Activated CD4-positive, CD25-positive, alpha-beta regulatory T cell (primary cell): ENCODE measurements around the gene PDCD7.
"Not testable (repeated sequence)": the region's sequence is repeated elsewhere in the genome, so short reads cannot be mapped to it uniquely, and the experiment has no call there.

Experiments
- DNase-seq, 4 experiments: peaks; one replicate each; lab custom pipeline; 2025; lab: John Stamatoyannopoulos, UW

Gene PDCD7

GRCh38 chr15:65074946-65075345 is 58.7 kb downstream of the PDCD7 start:
- not testable (repeated sequence) for DNase-seq

DNA sequence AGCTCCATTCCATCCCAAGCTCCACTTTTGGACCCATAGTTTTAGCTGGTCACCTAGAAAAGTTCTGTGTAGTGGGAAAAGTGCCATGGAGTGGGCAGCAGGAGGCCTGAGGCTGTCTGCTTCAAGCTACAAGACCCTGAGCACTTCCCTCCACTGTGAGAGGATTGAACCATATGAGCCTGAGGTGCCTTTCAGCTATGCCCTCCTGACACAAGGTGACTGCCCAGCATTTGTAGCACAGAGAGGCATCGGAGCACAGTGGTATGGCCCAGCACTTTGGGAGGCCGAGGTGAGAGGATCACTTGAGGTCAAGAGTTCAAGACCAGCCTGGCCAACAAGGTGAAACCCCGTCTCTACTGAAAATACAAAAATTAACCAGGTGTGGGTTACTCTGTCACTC is 61.0 kb downstream of the PDCD7 start:
- DNase-seq, result no peak

DNA sequence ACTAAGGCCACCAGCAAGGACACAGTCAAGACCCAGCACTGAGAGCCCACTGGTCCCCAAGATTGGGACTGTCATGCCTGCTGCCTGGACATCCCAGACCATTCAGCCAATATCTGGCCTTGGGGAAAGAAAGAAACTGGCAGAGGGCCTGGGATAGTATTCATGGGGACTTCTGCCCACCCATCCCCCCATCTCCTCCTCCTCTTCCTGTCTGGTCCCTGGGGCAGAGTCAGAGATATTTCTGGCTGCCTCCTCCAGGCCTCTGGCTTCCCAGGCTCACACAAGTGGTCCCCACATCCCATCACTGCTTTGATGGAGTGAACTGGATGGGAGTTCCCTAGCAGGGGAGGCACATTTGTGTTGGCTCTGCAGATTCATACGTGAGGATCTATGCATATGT is 61.6 kb downstream of the PDCD7 start:
- no peak for DNase-seq

GRCh38 chr15:65071381-65071811 is 62.2 kb downstream of the PDCD7 start:
- DNase-seq, result no peak

GRCh38 chr15:65069779-65070546 is 63.6 kb downstream of the PDCD7 start:
- no peak for DNase-seq

DNA sequence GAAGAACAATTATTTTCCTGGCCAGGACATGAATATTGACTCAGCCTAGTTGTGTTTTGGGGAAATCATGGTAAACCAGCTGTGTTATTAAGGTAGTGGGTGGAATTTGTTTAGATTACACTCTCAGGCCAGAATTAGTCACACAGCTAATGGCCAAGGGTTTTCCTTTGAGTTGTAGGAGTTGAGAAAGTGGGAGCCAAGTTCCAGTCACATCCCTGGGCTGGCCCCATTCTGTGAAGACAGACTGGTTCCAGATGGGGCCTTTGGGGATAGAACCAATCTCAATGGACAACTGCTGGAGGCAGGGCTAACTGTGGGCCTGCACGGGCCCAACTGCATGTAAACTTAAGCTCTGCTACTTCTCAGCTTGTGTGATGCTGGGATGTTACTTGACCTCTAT is 64.4 kb downstream of the PDCD7 start:
- DNase-seq, result no peak

GRCh38 chr15:65068403-65068788 is 65.2 kb downstream of the PDCD7 start:
- no peak for DNase-seq

DNA sequence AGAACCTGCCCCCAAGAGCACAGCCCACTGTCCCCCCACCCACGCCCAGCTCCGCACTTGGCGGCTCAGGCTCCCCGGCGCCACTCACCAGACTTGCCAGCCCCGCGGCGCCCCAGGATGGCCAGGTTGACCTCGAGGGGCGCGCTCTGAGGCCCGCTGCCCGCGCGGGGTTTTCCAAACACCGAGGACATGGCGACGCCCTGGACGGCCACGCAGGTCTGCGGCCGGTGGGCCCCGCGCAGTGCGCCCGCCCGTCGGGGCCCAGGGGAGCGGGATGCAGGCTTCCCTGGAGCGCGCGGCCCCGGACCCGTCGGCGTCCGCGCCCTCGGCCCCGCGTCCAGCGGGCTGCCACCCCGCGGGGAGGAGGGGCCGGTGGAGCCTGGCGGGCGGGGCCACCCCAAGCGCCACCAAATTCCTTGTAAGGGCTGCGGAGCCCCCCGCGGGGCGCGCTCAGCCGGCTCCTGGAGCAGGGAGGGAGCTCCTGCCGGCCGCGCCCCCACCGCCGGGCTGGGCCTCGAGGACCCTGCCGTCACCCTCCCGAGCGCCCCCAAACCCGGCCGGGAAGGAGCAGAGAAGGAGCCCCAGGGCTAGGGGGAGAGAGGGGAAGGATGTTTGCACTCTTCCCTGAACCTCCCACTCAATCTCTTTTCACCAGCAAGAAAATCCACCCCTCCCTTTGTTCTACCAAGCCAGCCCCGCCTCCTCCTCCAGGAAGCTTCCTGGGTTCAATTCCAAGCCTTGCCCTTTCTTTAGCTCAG is 65.8 kb downstream of the PDCD7 start, which contains the start of gene RASL12:
TSS of gene RASL12 (minus strand) at position 347 of the 758 bp plus-strand sequence. CDS start at position 191, 156 bp downstream.
- DNase-seq, result no peak
